ENCODE results near the gene ATXN7.

ATXN7 gene

DNA sequence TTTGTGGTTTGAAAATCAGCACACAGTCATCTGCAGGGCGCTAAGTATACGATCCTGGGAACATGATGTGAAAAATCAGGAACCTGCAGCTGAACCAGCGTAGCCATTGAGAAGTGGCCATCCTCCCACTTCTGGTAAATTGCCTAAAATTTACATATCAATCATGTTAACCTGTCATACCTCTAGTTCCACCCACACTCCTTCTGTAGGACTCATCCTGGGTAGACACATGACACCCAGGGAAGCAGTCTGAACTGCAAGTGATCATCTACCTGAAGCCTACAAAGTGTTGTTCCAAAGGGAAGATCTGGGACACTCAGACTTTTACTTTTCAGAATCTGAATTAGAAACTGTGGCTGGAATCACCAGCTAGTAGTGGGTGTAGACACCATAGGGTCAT, 165.1 kb downstream of the ATXN7 start:
- DNase-seq: no peak

DNA sequence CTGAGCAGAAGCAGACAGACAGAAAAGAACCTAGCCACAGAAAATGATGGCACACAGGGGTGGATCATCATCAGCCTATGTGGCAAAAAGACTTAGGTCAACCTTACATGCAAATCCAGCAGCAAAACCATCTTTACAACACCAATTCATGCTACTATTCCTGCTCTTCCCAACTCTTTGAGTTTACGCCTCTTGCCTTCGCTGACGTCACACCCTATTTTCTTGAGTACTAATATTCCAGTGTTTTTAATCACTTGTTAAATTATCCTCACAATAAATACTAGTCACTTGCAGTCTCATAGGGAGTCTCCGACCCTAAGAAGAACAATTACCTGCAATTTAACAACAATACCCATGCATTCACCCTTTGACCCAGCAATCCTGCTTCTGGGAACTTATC, 165.6 kb downstream of the ATXN7 start:
- DNase-seq: no peak

DNA sequence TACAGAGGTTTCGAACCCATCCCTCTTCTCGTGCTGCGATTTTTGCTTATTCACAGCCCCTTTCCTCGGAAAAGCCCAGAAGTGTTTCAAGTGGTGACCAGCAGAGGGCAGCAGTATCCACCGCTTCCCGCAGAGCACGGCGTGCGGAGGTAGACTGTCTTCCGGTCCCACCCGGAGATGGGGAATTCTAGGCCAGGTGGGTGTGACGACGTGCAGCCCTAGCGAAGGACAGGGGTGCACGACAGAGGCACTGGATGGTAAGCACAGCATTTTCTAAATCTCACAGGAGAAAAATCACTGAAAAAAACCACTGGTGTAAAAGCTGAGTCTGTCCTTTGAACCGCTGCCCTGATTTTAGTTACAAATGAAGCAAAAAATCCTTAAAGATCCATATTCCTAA, 167.1 kb downstream of the ATXN7 start:
- DNase-seq: peak; percentile 84

DNA sequence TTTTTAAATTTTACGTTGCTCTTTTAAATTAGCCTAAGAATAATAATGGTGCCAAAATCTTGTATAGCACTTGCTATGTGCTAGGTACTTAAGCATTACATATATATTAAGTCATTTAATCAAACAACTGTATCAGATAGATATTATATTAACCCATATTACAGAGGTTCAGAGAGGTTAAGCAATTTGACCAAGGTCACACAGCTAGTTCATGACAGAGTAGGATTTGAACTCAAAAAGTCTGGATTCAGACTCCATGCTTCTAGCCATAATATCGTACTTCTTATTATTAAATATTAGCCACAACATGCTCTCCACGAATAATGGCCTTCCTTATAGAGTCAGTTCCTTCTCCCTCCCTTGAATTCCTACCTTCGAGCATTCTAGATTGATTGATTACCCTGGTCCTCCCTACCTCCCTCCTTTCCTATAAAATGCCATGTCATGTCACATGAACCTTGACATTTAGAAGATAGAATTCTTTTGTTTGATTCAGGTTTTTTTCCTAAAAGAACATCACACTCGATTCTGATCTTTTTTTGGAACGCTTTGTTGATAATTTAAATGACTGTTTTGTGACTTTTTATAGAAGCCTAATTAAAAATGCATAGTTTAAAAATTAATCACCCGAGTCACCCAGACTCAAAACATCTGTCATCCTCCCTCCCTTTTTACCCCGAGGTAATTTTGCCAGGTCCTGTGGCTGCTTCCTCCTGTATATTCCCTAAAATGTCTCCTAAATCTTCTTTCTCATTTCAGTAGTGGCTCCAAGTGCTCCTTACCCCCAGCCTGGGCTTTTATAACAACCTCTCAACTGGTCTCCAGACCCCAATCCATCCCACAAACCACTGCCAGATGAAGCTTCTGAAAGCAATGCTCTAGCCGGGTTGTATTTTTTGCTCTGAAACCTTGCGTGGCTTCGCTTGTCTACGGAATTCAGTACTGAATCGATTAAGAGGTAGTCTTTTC, 168.2 kb downstream of the ATXN7 start:
- DNase-seq: no peak

DNA sequence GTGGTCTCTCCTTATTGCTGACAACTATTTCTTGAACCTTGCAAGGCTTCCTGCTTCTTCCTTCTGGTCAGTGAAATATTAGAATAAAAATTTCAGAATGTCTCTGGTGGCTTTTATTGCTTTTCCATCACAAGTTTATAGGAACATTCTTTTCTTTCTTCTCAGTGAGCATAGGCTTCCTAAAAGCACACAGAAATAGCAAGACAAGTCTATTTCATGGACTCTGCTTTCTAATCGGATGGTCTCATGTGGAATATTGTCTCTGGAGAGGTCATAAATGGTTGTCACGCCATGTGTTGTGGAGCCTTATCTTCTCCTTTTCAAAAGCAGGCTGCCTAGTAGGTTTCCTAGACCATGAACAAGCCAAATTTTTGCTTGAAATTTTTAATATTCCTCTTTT, 169.4 kb downstream of the ATXN7 start:
- no peak for DNase-seq

DNA sequence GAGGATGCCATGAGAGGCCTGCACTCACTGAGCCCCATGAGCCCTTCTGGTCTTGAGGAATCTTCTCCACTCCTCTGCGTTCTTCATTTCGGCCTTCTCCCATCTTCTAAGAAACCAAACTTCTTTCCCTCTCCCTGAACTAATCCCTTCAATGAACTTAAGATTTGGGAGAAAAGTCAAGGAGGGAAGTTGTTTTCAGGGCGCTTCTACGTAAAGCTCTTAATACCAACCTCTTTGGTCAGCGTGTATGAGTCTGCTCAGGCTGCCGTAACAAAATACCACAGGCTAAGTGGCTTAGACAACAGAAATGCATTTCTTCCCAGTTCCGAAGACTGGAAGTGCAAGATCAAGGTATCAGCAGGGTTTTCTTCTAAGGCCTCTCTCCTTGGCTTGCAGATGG, 173.4 kb downstream of the ATXN7 start:
- no peak for DNase-seq

DNA sequence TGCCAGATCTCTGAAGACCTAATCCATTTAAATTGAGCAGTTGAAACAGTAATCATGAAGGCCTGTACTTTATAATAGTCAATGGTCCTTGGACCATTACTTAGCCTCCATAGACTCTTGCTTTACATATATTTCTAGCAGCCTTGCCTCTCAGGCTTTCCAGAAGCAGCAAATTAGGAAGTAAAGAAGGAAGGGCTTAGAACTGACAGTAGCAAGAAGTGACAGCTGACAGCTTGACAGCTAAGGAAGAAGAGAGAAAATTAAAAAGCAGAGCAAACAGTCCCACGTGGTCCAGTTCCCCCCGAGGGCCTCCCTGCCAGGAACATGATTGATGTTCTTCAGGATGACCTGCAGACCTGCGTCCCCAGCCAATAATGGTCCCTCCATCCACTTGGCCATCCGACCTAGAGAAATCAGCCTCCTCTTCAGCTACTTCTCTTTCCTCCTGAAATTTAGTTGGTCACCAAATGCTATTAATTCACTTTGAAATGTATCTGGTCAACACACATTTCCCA, 174.6 kb downstream of the ATXN7 start:
- no peak for DNase-seq

DNA sequence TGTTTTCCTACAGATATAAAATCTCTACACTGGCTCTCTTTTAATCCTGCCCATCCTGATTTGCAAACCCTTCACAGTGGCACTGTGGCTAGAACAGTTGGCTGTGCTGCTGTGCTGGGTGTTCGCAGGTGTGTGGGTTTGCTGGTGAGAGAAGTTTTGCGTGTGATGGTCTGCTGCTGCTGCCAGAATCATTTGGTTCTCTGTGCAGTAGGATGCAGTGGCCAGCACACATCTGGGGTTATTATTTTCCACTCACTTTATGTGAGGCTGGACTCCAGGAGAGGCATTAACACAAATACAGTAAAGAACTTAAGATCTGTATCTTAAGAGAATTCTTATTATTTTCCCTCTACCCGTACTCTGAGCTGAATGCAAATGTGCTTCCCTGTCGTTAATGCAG, 175.7 kb downstream of the ATXN7 start:
- DNase-seq: no peak

DNA sequence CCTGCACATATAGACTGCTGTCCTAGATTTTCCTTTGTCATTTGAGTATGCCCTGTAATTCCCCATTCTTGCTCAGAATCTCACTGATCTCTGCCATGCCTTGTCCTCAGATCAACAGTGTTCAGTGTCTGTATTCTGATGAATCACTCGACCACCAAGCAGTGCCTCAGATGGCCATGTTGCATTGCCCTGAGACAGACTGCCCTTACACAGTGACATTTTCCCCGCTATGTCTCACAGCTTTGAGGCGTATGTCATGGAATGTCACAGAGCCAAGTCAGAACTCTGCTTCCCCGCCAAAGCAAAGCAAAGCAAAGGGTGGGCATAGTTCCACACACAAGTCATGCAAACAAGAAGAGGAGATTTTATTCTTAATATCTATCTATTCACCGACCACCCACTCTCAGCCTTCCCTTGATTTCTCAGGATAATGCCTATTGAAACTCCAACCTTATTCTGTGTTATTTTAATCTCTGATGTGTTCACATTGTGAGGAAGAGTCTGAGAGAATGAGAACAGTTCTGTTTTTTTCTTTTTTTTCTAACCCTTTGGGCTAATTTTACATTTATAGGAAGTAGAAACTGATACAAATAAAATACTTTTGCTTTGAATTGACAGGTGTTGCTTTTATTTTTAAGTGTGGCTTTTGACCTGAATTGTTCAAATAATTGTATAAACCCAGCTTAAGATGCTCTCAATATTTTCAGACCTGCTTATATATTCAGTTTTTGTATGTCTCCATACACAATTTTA, 176.5 kb downstream of the ATXN7 start:
- no peak for DNase-seq

DNA sequence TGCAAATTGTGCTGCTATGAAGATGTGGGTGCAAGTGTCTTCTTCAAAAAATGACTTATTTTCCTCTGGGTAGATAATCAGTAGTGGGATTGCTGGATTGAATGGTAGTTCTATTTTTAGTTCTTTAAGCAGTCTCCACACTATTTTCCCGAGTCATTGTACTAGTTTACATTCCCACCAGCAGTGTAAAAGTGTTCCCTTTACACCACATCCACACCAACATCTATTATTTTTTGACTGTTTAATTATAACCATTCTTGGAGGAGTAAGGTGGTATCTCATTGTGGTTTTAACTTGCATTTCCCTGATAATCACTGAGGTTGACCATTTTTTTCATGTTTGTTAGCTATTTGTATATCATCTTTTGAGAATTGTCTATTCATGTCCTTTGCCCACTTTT, 179.3 kb downstream of the ATXN7 start:
- no peak for DNase-seq

DNA sequence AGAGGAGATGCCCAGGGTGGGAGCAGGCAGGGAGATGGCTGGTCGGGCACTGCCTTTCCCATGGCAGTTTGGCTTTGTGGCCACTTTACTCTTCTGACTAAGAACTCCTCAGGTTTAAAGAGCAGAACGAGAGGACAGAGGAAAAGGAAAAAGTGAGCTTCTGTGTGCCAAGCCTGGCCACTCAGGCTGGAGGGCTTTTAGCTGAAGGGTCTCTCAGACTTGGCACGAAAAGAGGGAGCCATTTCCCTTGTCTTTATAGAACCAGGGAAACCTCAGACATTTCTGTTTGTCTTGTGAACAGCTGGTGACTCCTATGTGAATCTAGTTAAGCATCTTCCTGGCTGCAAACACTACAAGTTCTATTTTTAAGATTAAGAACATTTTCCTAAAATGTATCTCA, 182.9 kb downstream of the ATXN7 start:
- DNase-seq: no peak

DNA sequence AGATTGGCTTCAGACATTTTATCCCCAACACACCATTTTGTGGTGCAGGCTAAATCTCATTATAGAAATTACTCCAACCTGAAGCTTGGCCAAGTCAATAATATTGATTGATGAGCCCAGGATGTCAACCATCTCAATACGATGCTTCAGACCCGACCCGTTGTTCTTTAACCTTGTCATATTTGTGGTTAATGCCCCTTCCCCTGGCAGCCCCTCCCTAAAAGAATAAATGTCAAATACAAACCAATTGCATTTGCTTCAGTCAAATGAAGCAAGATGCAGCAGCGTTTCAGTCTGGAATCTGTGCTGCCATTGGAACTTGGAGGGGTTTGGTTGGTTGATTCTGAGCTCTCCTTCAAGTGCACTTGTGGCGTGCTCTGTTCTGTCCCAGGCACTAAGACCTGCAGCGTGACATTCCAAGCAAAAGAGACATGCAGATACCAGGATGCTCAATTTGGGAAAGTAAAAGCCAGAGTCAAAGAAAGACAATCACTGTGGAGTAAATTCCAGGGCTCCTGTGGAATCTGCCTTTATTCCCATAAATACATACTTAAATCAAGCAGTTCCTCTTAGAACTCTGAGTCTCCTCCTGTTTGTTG, 183.4 kb downstream of the ATXN7 start:
- no peak for DNase-seq

DNA sequence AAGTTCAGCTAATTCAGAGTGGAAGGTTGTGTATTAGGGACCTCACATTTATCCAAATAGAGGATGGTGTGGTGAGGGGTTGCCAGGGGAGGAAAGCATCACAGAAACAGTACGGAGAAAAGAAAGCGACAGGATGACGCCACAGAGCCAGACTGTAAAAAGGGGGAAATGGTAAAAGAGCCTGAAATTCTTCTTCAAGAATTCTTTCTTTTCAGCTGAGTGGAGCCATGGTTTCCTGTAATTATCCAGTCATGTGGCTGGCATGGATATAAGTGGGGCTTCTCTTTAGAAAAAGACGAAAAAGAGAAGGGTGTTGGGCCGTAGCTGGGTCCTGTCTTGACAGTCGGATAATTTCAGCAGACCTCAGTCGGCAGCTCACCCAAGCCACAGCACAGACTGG, 184.1 kb downstream of the ATXN7 start:
- DNase-seq: no peak

DNA sequence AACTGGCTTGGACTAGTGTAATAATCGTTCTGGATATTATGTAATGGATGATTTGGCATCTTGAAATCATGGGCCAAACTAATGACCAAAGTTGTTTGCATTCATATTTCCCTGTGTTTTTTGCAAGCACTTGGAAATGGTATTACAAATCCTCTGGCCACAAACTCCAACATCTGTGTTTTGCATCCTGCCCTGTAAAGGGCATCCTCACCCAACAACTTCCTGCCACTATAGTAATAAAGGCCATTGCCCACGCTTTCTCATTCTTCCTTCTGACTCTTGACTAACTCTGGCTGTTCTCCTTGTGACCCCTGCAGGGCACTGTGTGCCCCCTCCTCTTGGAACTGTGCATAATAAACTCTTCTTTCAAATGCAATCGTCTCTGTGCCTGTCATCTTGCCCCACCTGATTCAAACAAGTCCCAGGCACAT, 185.0 kb downstream of the ATXN7 start:
- no peak for DNase-seq

DNA sequence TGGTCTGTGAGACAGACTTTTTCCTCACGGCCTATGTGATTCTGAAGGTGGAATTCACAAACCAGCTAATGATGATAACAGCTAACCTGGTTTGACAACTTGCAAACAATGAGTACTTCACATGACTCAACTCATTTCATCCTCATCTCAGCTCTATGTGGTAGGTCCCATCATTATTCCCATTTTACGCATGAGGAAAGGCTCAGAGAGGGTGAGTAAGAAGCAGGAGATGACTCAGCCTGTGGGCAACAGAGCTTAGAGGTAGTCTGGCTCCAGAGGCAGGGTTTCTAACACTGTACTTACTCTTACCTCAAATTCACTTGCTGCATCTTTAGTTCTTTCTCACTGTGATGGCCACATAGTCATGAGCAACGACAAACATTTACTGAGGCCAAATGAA, 185.5 kb downstream of the ATXN7 start:
- DNase-seq: peak; percentile 8

DNA sequence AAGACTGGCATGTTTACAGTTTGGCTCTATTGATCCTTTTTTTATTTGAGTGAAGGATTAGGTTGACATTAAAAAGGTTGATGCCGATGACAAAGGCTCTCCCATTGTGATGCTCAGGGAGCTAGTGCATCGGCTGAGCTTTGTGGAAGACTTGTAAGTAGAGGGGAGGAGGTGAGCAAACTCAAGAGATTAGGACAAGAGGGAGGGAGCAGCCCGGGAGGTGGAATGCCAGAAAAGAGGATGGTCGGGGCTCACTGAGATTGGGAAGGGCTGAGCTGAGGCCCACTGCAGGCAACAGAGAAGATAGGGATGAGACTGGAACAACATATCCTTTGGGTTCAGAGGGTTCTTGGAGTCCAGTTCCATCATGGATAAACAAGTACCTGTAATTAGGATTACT, 186.2 kb downstream of the ATXN7 start:
- no peak for DNase-seq

All from stimulated activated CD4-positive, alpha-beta T cell treated with anti-CD3 and anti-CD28 coated beads, Interleukin-15, amount 100 ng/mL, for 24 hours (primary cell).